GM12874 (cell line): ENCODE data around the gene PDGFC.

Experiments
- CTCF ChIP-seq: IDR thresholded peaks from 2 replicates; pipeline ENCODE4 v1.5.1; 2011; ENCODE audit warnings: low read depth, mild to moderate bottlenecking, control low read depth, low read length, moderate library complexity; ENCODE audit not compliant: insufficient read depth

The PDGFC gene

DNA sequence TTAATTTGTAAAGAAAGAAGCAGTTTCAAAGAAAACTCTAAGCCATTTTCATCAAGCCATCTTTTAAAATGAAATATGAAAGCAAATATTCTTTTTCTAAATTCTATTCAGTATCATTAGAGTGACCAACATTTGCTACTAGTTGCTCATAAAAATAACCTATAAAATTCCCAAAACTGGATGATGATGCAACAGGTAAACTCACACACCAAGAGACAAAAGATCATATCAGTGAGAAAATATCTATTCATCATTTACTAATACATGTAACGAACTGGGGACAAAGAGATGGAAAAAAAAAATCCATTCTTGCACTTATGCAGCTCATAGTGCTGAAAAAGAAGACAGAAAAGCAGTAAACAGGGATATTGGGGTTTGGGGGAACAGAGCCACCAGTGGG lies 48.1 kb downstream of the PDGFC start:
- TF ChIP-seq CTCF = no peak

DNA sequence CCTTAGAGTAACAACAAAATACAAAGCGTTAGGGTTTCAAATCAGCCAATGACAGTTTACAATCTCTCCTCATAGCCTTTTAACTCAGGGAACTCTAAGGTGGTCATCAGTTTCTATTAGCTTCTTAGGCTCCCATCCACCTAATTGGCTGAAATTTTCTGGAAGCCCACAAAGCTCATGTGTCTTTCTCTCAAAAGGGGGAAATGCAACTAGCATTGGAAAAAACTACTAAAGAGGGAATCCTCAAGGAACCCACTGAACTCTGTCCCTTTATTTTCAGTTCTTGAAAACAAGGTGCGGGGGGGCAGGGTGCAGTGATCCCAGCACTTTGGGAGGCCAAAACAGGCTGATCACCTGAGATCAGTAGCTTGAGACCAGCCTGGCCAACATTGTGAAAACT lies 56.4 kb downstream of the PDGFC start:
- TF ChIP-seq CTCF = no peak

GRCh38 chr4:156913234-156913633 lies 58.4 kb downstream of the PDGFC start:
- TF ChIP-seq CTCF = no peak

GRCh38 chr4:156909010-156909409 lies 62.6 kb downstream of the PDGFC start:
- TF ChIP-seq CTCF = no peak

DNA sequence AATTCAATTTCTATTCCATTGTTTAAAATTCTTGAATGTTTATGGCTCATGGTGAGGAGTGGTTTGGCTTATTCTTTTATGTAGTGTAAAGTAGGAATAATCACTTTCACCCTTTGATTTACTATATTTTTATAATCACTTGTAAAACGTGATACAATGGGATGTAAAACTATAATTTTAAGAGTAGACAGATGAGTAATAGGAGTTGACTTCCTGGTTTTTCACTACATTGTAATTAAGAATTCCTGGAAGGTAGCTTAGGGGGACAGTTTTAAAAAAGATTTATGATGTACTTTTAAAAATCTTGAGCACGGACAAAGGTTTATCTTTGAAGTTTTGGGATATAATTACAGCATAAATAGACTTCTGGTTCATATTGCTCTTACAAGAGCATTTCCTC lies 65.3 kb downstream of the PDGFC start:
- TF ChIP-seq CTCF = no peak

DNA sequence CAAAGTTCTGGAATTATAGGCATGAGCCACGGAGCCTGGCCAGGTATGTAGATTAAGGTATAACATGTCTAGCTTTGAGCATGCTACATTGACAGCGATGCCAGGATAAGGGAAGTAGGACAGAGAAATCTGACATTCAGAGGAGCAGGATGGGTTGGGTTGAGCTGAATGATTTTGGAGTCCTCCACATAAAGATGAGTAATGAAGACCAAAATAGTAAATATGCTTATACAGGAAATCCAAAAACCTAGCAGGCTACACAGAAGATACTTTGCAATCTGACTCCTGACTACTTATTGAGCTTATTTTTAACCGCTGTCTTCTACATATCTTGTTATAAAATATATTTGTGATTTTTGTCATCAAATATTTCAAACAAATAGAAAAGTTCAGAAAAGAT lies 69.7 kb downstream of the PDGFC start:
- TF ChIP-seq CTCF = no peak

- no peak for TF ChIP-seq CTCF
Observed at GRCh38 chr4:156898373-156899117, 73.1 kb downstream of the PDGFC start.
